Large intestine (tissue), 3 donors: ENCODE results near the gene CLCF1. TPM values are rescaled to one million over a fixed set of nuclear protein-coding genes. Genes with fewer than 3 reads are reported as not detected.

Experiments used
- DNase-seq, 2 donors: peaks; one replicate each; pipeline versions ENCODE4 v3.0.0 to v3.0.0-alpha.2; 2013
- H3K27ac ChIP-seq: one replicate; pipeline ENCODE4 v1.5.1; 2013; ENCODE audit warnings: low read length
- H3K27me3 ChIP-seq: 2 replicates; pipeline ENCODE4 v1.6.1; 2013; ENCODE audit warnings: low read length; ENCODE audit not compliant: control insufficient read depth, insufficient read depth
- H3K36me3 ChIP-seq: 2 replicates; pipeline ENCODE4 v1.6.1; 2013; ENCODE audit warnings: low read length; ENCODE audit not compliant: control insufficient read depth, insufficient read depth
- H3K4me1 ChIP-seq: one replicate; pipeline ENCODE4 v1.6.1; 2013; ENCODE audit warnings: low read length; ENCODE audit not compliant: control insufficient read depth, insufficient read depth
- H3K4me3 ChIP-seq: one replicate; pipeline ENCODE4 v1.5.1; 2013; ENCODE audit warnings: low read length
- H3K9me3 ChIP-seq: one replicate; pipeline ENCODE4 v1.6.1; 2013; ENCODE audit warnings: mild to moderate bottlenecking, low read depth, low read length, moderate library complexity; ENCODE audit not compliant: control insufficient read depth
- WGBS: methylation state at CpG from one replicate; pipeline ENCODE4 v1.1.5; 2013; ENCODE audit warnings: low lambda C conversion rate; ENCODE audit not compliant: insufficient coverage; 5-methylcytosine and 5-hydroxymethylcytosine counted together
- polyA plus RNA-seq: library from polyadenylated mRNA; unstranded; fragments of 120-200 nt; gene quantifications from one replicate; pipeline ENCODE4 v1.2.1, GENCODE V29; 2013

The CLCF1 gene
- polyA plus RNA-seq, 1 donor: 9.6 TPM

GRCh38 chr11:67354075-67355022 is 19.0 kb downstream of the CLCF1 start:
- Histone ChIP-seq H3K27me3 (no peaks in the 10 kb centered on the region), H3K4me3 (peak overlapping the region; percentile 74), H3K9me3 (no peaks in the 10 kb centered on the region), H3K27ac (peak overlapping the region; percentile 94), H3K4me1 (peaks cover 66% of the 10 kb centered on the region), H3K36me3 (peaks cover 6% of the 10 kb centered on the region)
- DNase-seq: peak; percentile 93 to 98
- no CpG with 5 or more reads among the region's 8 CpGs for WGBS

GRCh38 chr11:67353317-67354074 is 19.9 kb downstream of the CLCF1 start, which contains the start of gene POLD4:
Gene POLD4, minus strand, starts transcription at chr11:67353546. Its CDS starts 147 bp downstream, at chr11:67353399.
- Histone ChIP-seq H3K4me3 (peak within 1 kb of the TSS; percentile 74), H3K27me3 (no peaks in the 10 kb centered on the region), H3K36me3 (peaks cover 6% of the 10 kb centered on the region), H3K27ac (peak within 1 kb of the TSS; percentile 94), H3K9me3 (no peaks in the 10 kb centered on the region), H3K4me1 (peaks cover 70% of the 10 kb centered on the region)
- peak; percentile 94 to 98 for DNase-seq
- no CpG with 5 or more reads among the region's 37 CpGs for WGBS

GRCh38 chr11:67352546-67353316 is 20.7 kb downstream of the CLCF1 start:
- Histone ChIP-seq H3K4me3 (peak overlapping the region; percentile 74), H3K4me1 (peaks cover 75% of the 10 kb centered on the region), H3K27ac (peak overlapping the region; percentile 94), H3K9me3 (no peaks in the 10 kb centered on the region), H3K36me3 (peaks cover 6% of the 10 kb centered on the region), H3K27me3 (no peaks in the 10 kb centered on the region)
- no peak for DNase-seq
- no CpG with 5 or more reads among the region's 25 CpGs for WGBS

- Histone ChIP-seq H3K27ac (peak overlapping the region; percentile 66), H3K4me3 (no peak overlapping the region), H3K36me3 (peaks cover 6% of the 10 kb centered on the region), H3K9me3 (no peaks in the 10 kb centered on the region), H3K4me1 (peaks cover 74% of the 10 kb centered on the region), H3K27me3 (no peaks in the 10 kb centered on the region)
- peak; percentile 80 to 86 for DNase-seq
- WGBS: no CpG with 5 or more reads among the region's 11 CpGs
Measured at GRCh38 chr11:67351275-67352005, 22.0 kb downstream of the CLCF1 start.

GRCh38 chr11:67349928-67350465 is 23.4 kb downstream of the CLCF1 start:
- Histone ChIP-seq H3K36me3 (peaks cover 6% of the 10 kb centered on the region), H3K4me3 (no peak overlapping the region), H3K27ac (no peak overlapping the region), H3K9me3 (no peaks in the 10 kb centered on the region), H3K27me3 (no peaks in the 10 kb centered on the region), H3K4me1 (peaks cover 72% of the 10 kb centered on the region)
- no peak for DNase-seq
- WGBS: no CpG with 5 or more reads among the region's 4 CpGs

GRCh38 chr11:67349457-67349856 is 23.9 kb downstream of the CLCF1 start:
- WGBS: 100% methylated on average over 1 of the region's 2 CpGs
- DNase-seq: no peak
- H3K4me3 ChIP-seq: no peak overlapping the region
- H3K27me3 ChIP-seq: no peaks in the 10 kb centered on the region
- peaks cover 69% of the 10 kb centered on the region for H3K4me1 ChIP-seq
- peaks cover 6% of the 10 kb centered on the region for H3K36me3 ChIP-seq
- no peak overlapping the region for H3K27ac ChIP-seq
- no peaks in the 10 kb centered on the region for H3K9me3 ChIP-seq

GRCh38 chr11:67349036-67349435 is 24.4 kb downstream of the CLCF1 start:
- H3K27me3 ChIP-seq: no peaks in the 10 kb centered on the region
- H3K36me3 ChIP-seq: peaks cover 6% of the 10 kb centered on the region
- peaks cover 65% of the 10 kb centered on the region for H3K4me1 ChIP-seq
- no CpG with 5 or more reads among the region's 5 CpGs for WGBS
- no peak for DNase-seq
- no peaks in the 10 kb centered on the region for H3K9me3 ChIP-seq
- H3K27ac ChIP-seq: no peak overlapping the region
- no peak overlapping the region for H3K4me3 ChIP-seq

GRCh38 chr11:67347964-67348749 is 25.2 kb downstream of the CLCF1 start:
- WGBS: 100% methylated on average over 2 of the region's 11 CpGs
- H3K9me3 ChIP-seq: no peaks in the 10 kb centered on the region
- peak in 1 of 2 donors; percentile 48 for DNase-seq
- H3K27me3 ChIP-seq: no peaks in the 10 kb centered on the region
- H3K4me1 ChIP-seq: peaks cover 62% of the 10 kb centered on the region
- no peak overlapping the region for H3K4me3 ChIP-seq
- peaks cover 6% of the 10 kb centered on the region for H3K36me3 ChIP-seq
- H3K27ac ChIP-seq: peak overlapping the region; percentile 52
